Measurements from ENCODE around the gene CIP2A. TPM values are rescaled to one million over a fixed set of nuclear protein-coding genes. Genes with fewer than 3 reads are reported as not detected.
A peak's percentile ranks its signal among the peaks of the same experiment; 100 is the strongest.

The CIP2A gene
- total and polyA plus RNA-seq, 2 experiments from 2014 or later, result 10.5 to 13.9 TPM

- no peaks in the 10 kb centered on the region for H3K9me2 ChIP-seq (ENCODE audit: insufficient read depth)
- WGBS, 2 experiments (ENCODE audit: low coverage in 1 of 2, low lambda C conversion rate in 2 of 2, missing lambda C conversion rate in 2 of 2), result 82 to 83% methylated on average over 3 of the region's 3 CpGs
Measured at GRCh38 chr3:108509263-108509662, 80.0 kb downstream of the CIP2A start.

GRCh38 chr3:108507902-108508301, 81.3 kb downstream of the CIP2A start:
- no peak overlapping the region for H2AFZ ChIP-seq
- no peak overlapping the region for H3K4me2 ChIP-seq (ENCODE audit: unreplicated experiment)
- H3K9me2 ChIP-seq (ENCODE audit: insufficient read depth), result no peaks in the 10 kb centered on the region
- no peaks in the 10 kb centered on the region for H4K20me1 ChIP-seq (ENCODE audit: insufficient read depth)
- no peak overlapping the region for H3K4me3 ChIP-seq
- H3F3A ChIP-seq (ENCODE audit: insufficient read depth), result no peaks in the 10 kb centered on the region
- in situ Hi-C loops (cut with MboI), result no loop called here
- H3K27ac ChIP-seq, result no peak overlapping the region
- H3K79me2 ChIP-seq (ENCODE audit: insufficient read depth), result no peaks in the 10 kb centered on the region
- no peaks in the 10 kb centered on the region for H3K4me1 ChIP-seq (ENCODE audit: insufficient read depth)
- H3K9me3 ChIP-seq (ENCODE audit: low read depth), result no peaks in the 10 kb centered on the region
- DNase-seq, result no peak
- H3K27me3 ChIP-seq (replicated peaks; ENCODE audit: insufficient read depth), result no peaks in the 10 kb centered on the region
- H3K36me3 ChIP-seq (ENCODE audit: low read depth), result no peaks in the 10 kb centered on the region
- no peak for TF ChIP-seq EZH2phosphoT487 (IDR thresholded peaks at IDR 0.05; ENCODE audit: insufficient read depth, low read depth)
- no peak for TF ChIP-seq EZH2 (IDR thresholded peaks at IDR 0.05; ENCODE audit: insufficient read depth, poor library complexity, severe bottlenecking)
- no peak overlapping the region for H3K9ac ChIP-seq

More at GRCh38 chr3:108509263-108509662, 80.0 kb downstream of the CIP2A start:
- H3K4me3 ChIP-seq, result no peak overlapping the region
- no peaks in the 10 kb centered on the region for H3F3A ChIP-seq (ENCODE audit: insufficient read depth)
- H3K9ac ChIP-seq, result no peak overlapping the region
- no peak overlapping the region for H3K4me2 ChIP-seq (ENCODE audit: unreplicated experiment)
- H3K27me3 ChIP-seq (replicated peaks; ENCODE audit: insufficient read depth), result no peaks in the 10 kb centered on the region
- DNase-seq, result no peak
- H2AFZ ChIP-seq, result no peak overlapping the region
- no peak overlapping the region for H3K27ac ChIP-seq
- TF ChIP-seq EZH2phosphoT487 (IDR thresholded peaks at IDR 0.05; ENCODE audit: insufficient read depth, low read depth) (no peak), EZH2 (IDR thresholded peaks at IDR 0.05; ENCODE audit: insufficient read depth, poor library complexity, severe bottlenecking) (no peak)
- H4K20me1 ChIP-seq (ENCODE audit: insufficient read depth), result no peaks in the 10 kb centered on the region
- no peaks in the 10 kb centered on the region for H3K36me3 ChIP-seq (ENCODE audit: low read depth)
- H3K4me1 ChIP-seq (ENCODE audit: insufficient read depth), result no peaks in the 10 kb centered on the region
- in situ Hi-C loops (cut with MboI), result no loop called here
- H3K79me2 ChIP-seq (ENCODE audit: insufficient read depth), result no peaks in the 10 kb centered on the region
- H3K9me3 ChIP-seq (ENCODE audit: low read depth), result no peaks in the 10 kb centered on the region

DNA sequence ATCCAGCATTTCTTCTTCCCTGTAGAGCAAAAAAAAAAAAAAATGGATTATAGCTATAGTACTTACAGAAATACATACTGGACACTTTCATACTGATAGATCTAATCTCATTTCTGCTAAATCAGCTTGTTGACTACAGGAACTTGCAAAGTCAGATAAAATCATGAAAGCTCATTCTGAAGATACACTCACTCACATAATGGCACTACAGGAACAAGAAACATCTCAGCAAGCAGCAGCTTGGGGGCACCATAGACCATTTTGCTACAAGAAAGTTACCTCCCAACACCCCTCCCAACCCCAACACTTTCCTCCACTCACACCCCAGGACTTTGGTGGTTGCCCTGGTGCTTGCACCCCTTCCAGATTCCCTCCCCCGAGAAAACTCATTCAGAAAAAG, 83.4 kb downstream of the CIP2A start:
- no peak overlapping the region for H3K27ac ChIP-seq
- in situ Hi-C loops (cut with MboI), result no loop called here
- H3K4me3 ChIP-seq, result no peak overlapping the region
- no peak for DNase-seq
- no peak overlapping the region for H3K4me2 ChIP-seq (ENCODE audit: unreplicated experiment)
- H3K9me2 ChIP-seq (ENCODE audit: insufficient read depth), result no peaks in the 10 kb centered on the region
- H3K9me3 ChIP-seq (ENCODE audit: low read depth), result no peaks in the 10 kb centered on the region
- no peaks in the 10 kb centered on the region for H4K20me1 ChIP-seq (ENCODE audit: insufficient read depth)
- no peaks in the 10 kb centered on the region for H3K27me3 ChIP-seq (replicated peaks; ENCODE audit: insufficient read depth)
- no peak overlapping the region for H3K9ac ChIP-seq
- H2AFZ ChIP-seq, result no peak overlapping the region
- H3K4me1 ChIP-seq (ENCODE audit: insufficient read depth), result no peaks in the 10 kb centered on the region
- no peaks in the 10 kb centered on the region for H3K79me2 ChIP-seq (ENCODE audit: insufficient read depth)
- H3K36me3 ChIP-seq (ENCODE audit: low read depth), result no peaks in the 10 kb centered on the region
- no peaks in the 10 kb centered on the region for H3F3A ChIP-seq (ENCODE audit: insufficient read depth)
- WGBS, 2 experiments (ENCODE audit: low coverage in 1 of 2, low lambda C conversion rate in 2 of 2, missing lambda C conversion rate in 2 of 2), result 77 to 88% methylated on average over 1 of the region's 1 CpG
- TF ChIP-seq EZH2phosphoT487 (IDR thresholded peaks at IDR 0.05; ENCODE audit: insufficient read depth, low read depth) (no peak), EZH2 (IDR thresholded peaks at IDR 0.05; ENCODE audit: insufficient read depth, poor library complexity, severe bottlenecking) (no peak)

- Histone ChIP-seq H3K9me3 (ENCODE audit: low read depth) (no peaks in the 10 kb centered on the region), H3F3A (ENCODE audit: insufficient read depth) (no peaks in the 10 kb centered on the region), H2AFZ (no peak overlapping the region), H3K79me2 (ENCODE audit: insufficient read depth) (no peaks in the 10 kb centered on the region), H3K36me3 (ENCODE audit: low read depth) (no peaks in the 10 kb centered on the region), H3K27ac (no peak overlapping the region), H3K4me1 (ENCODE audit: insufficient read depth) (no peaks in the 10 kb centered on the region), H3K9ac (no peak overlapping the region), H3K4me2 (ENCODE audit: unreplicated experiment) (no peak overlapping the region), H3K9me2 (ENCODE audit: insufficient read depth) (no peaks in the 10 kb centered on the region), H3K27me3 (replicated peaks; ENCODE audit: insufficient read depth) (no peaks in the 10 kb centered on the region), H4K20me1 (ENCODE audit: insufficient read depth) (no peaks in the 10 kb centered on the region), H3K4me3 (no peak overlapping the region)
- in situ Hi-C loops (cut with MboI), result no loop called here
- DNase-seq, result no peak
- no peak for TF ChIP-seq EZH2phosphoT487 (IDR thresholded peaks at IDR 0.05; ENCODE audit: insufficient read depth, low read depth)
- TF ChIP-seq EZH2 (IDR thresholded peaks at IDR 0.05; ENCODE audit: insufficient read depth, poor library complexity, severe bottlenecking), result no peak
Measured at GRCh38 chr3:108503722-108504121, 85.5 kb downstream of the CIP2A start.

DNA sequence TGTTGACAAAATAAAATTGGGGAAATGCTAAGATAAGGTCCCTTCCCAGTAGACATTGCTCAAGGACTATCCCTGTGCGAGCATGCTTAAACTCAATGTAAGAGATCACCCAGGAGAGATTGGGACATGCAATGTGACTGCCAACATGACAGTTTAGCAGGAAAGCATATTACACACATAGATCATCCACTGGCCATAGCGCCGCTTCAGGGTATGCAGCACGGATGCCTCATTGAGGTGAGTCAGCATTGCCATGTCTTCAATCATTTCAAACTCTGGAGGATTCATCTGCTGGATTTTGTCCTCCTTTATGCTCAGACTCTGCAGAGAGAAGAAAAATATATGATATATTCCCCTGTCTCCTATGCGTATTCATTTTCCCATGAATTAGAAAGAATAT, 87.7 kb downstream of the CIP2A start:
- Histone ChIP-seq H3K4me1 (ENCODE audit: insufficient read depth) (no peaks in the 10 kb centered on the region), H3K9ac (no peak overlapping the region), H3K79me2 (ENCODE audit: insufficient read depth) (no peaks in the 10 kb centered on the region), H4K20me1 (ENCODE audit: insufficient read depth) (no peaks in the 10 kb centered on the region), H3K4me3 (no peak overlapping the region), H3K9me2 (ENCODE audit: insufficient read depth) (no peaks in the 10 kb centered on the region), H3K9me3 (ENCODE audit: low read depth) (no peaks in the 10 kb centered on the region), H2AFZ (no peak overlapping the region), H3K36me3 (ENCODE audit: low read depth) (no peaks in the 10 kb centered on the region), H3K27me3 (replicated peaks; ENCODE audit: insufficient read depth) (no peaks in the 10 kb centered on the region), H3K4me2 (ENCODE audit: unreplicated experiment) (no peak overlapping the region), H3F3A (ENCODE audit: insufficient read depth) (no peaks in the 10 kb centered on the region), H3K27ac (no peak overlapping the region)
- DNase-seq, result peak; percentile 6
- in situ Hi-C loops (cut with MboI), result no loop called here
- TF ChIP-seq EZH2 (IDR thresholded peaks at IDR 0.05; ENCODE audit: insufficient read depth, poor library complexity, severe bottlenecking), result no peak
- no peak for TF ChIP-seq EZH2phosphoT487 (IDR thresholded peaks at IDR 0.05; ENCODE audit: insufficient read depth, low read depth)
- WGBS, 2 experiments (ENCODE audit: low coverage in 1 of 2, low lambda C conversion rate in 2 of 2, missing lambda C conversion rate in 2 of 2), result 91 to 92% methylated on average over 5 of the region's 5 CpGs
